ENCODE data around the gene IL20RA.
"Not testable (repeated sequence)": the region's sequence is repeated elsewhere in the genome, so short reads cannot be mapped to it uniquely, and the experiment has no call there.

The IL20RA gene

GRCh38 chr6:136980070-136980469, 64.7 kb downstream of the IL20RA start:
- Histone ChIP-seq H3K9ac (ENCODE audit: low read depth in 1 of 2, low read length in 2 of 2) (no peak overlapping the region), H3K36me3 (ENCODE audit: control insufficient read depth in 1 of 2, insufficient read depth in 2 of 2, low read length in 2 of 2) (no peaks in the 10 kb centered on the region), H3K27ac (ENCODE audit: low read depth, low read length) (no peak overlapping the region), H3K4me1 (ENCODE audit: control insufficient read depth in 1 of 2, insufficient read depth in 2 of 2, low read length in 2 of 2) (no peaks in the 10 kb centered on the region), H3K9me3 (ENCODE audit: control insufficient read depth in 1 of 2, low read length in 2 of 2) (no peaks in the 10 kb centered on the region), H3K27me3 (ENCODE audit: control insufficient read depth in 1 of 2, insufficient read depth in 2 of 2, low read length in 2 of 2) (no peaks in the 10 kb centered on the region), H3K4me3 (ENCODE audit: low read depth in 1 of 2, low read length in 2 of 2) (no peak overlapping the region)

- Histone ChIP-seq H3K4me3 (ENCODE audit: low read depth in 1 of 2, low read length in 2 of 2) (no peak overlapping the region), H3K27ac (ENCODE audit: low read depth, low read length) (no peak overlapping the region), H3K9me3 (ENCODE audit: control insufficient read depth in 1 of 2, low read length in 2 of 2) (no peaks in the 10 kb centered on the region), H3K9ac (ENCODE audit: low read depth in 1 of 2, low read length in 2 of 2) (no peak overlapping the region), H3K36me3 (ENCODE audit: control insufficient read depth in 1 of 2, insufficient read depth in 2 of 2, low read length in 2 of 2) (no peaks in the 10 kb centered on the region), H3K27me3 (ENCODE audit: control insufficient read depth in 1 of 2, insufficient read depth in 2 of 2, low read length in 2 of 2) (no peaks in the 10 kb centered on the region), H3K4me1 (ENCODE audit: control insufficient read depth in 1 of 2, insufficient read depth in 2 of 2, low read length in 2 of 2) (no peaks in the 10 kb centered on the region)
These were observed 65.6 kb downstream of the IL20RA start for GRCh38 chr6:136979206-136979605.

GRCh38 chr6:136977075-136977474, 67.7 kb downstream of the IL20RA start:
- Histone ChIP-seq H3K4me1 (ENCODE audit: control insufficient read depth in 1 of 2, insufficient read depth in 2 of 2, low read length in 2 of 2) (no peaks in the 10 kb centered on the region), H3K9me3 (ENCODE audit: control insufficient read depth in 1 of 2, low read length in 2 of 2) (no peaks in the 10 kb centered on the region), H3K27me3 (ENCODE audit: control insufficient read depth in 1 of 2, insufficient read depth in 2 of 2, low read length in 2 of 2) (no peaks in the 10 kb centered on the region), H3K4me3 (ENCODE audit: low read depth in 1 of 2, low read length in 2 of 2) (no peak overlapping the region), H3K36me3 (ENCODE audit: control insufficient read depth in 1 of 2, insufficient read depth in 2 of 2, low read length in 2 of 2) (no peaks in the 10 kb centered on the region), H3K9ac (ENCODE audit: low read depth in 1 of 2, low read length in 2 of 2) (no peak overlapping the region), H3K27ac (ENCODE audit: low read depth, low read length) (no peak overlapping the region)

- Histone ChIP-seq H3K4me3 (ENCODE audit: low read depth in 1 of 2, low read length in 2 of 2) (no peak overlapping the region), H3K27ac (ENCODE audit: low read depth, low read length) (no peak overlapping the region), H3K9me3 (ENCODE audit: control insufficient read depth in 1 of 2, low read length in 2 of 2) (no peaks in the 10 kb centered on the region), H3K27me3 (ENCODE audit: control insufficient read depth in 1 of 2, insufficient read depth in 2 of 2, low read length in 2 of 2) (no peaks in the 10 kb centered on the region), H3K36me3 (ENCODE audit: control insufficient read depth in 1 of 2, insufficient read depth in 2 of 2, low read length in 2 of 2) (no peaks in the 10 kb centered on the region), H3K4me1 (ENCODE audit: control insufficient read depth in 1 of 2, insufficient read depth in 2 of 2, low read length in 2 of 2) (no peaks in the 10 kb centered on the region), H3K9ac (ENCODE audit: low read depth in 1 of 2, low read length in 2 of 2) (no peak overlapping the region)
These were observed 69.6 kb downstream of the IL20RA start for GRCh38 chr6:136975089-136975715.

- H3K4me1 ChIP-seq (ENCODE audit: control insufficient read depth in 1 of 2, insufficient read depth in 2 of 2, low read length in 2 of 2); H3K9ac ChIP-seq (ENCODE audit: low read depth in 1 of 2, low read length in 2 of 2): not testable (repeated sequence)
These were observed 71.0 kb downstream of the IL20RA start for GRCh38 chr6:136973781-136974180.

GRCh38 chr6:136971609-136972008, 73.2 kb downstream of the IL20RA start:
- Histone ChIP-seq H3K27ac (ENCODE audit: low read depth, low read length) (no peak overlapping the region), H3K9me3 (ENCODE audit: control insufficient read depth in 1 of 2, low read length in 2 of 2) (no peaks in the 10 kb centered on the region), H3K4me1 (ENCODE audit: control insufficient read depth in 1 of 2, insufficient read depth in 2 of 2, low read length in 2 of 2) (peaks cover 0 to 8% of the 10 kb centered on the region in 2 donors), H3K36me3 (ENCODE audit: control insufficient read depth in 1 of 2, insufficient read depth in 2 of 2, low read length in 2 of 2) (no peaks in the 10 kb centered on the region), H3K27me3 (ENCODE audit: control insufficient read depth in 1 of 2, insufficient read depth in 2 of 2, low read length in 2 of 2) (no peaks in the 10 kb centered on the region), H3K9ac (ENCODE audit: low read depth in 1 of 2, low read length in 2 of 2) (no peak overlapping the region), H3K4me3 (ENCODE audit: low read depth in 1 of 2, low read length in 2 of 2) (no peak overlapping the region)

More at GRCh38 chr6:136973781-136974180, 71.0 kb downstream of the IL20RA start:
- not testable (repeated sequence) for H3K27me3 ChIP-seq (ENCODE audit: control insufficient read depth in 1 of 2, insufficient read depth in 2 of 2, low read length in 2 of 2); H3K27ac ChIP-seq (ENCODE audit: low read depth, low read length); H3K9me3 ChIP-seq (ENCODE audit: control insufficient read depth in 1 of 2, low read length in 2 of 2); H3K4me3 ChIP-seq (ENCODE audit: low read depth in 1 of 2, low read length in 2 of 2); H3K36me3 ChIP-seq (ENCODE audit: control insufficient read depth in 1 of 2, insufficient read depth in 2 of 2, low read length in 2 of 2)

GRCh38 chr6:136969930-136970329, 74.8 kb downstream of the IL20RA start:
- Histone ChIP-seq H3K9me3 (ENCODE audit: control insufficient read depth in 1 of 2, low read length in 2 of 2) (no peaks in the 10 kb centered on the region), H3K27ac (ENCODE audit: low read depth, low read length) (no peak overlapping the region), H3K4me1 (ENCODE audit: control insufficient read depth in 1 of 2, insufficient read depth in 2 of 2, low read length in 2 of 2) (peaks cover 0 to 8% of the 10 kb centered on the region in 2 donors), H3K9ac (ENCODE audit: low read depth in 1 of 2, low read length in 2 of 2) (no peak overlapping the region), H3K4me3 (ENCODE audit: low read depth in 1 of 2, low read length in 2 of 2) (no peak overlapping the region), H3K36me3 (ENCODE audit: control insufficient read depth in 1 of 2, insufficient read depth in 2 of 2, low read length in 2 of 2) (no peaks in the 10 kb centered on the region), H3K27me3 (ENCODE audit: control insufficient read depth in 1 of 2, insufficient read depth in 2 of 2, low read length in 2 of 2) (no peaks in the 10 kb centered on the region)

- H3K36me3 ChIP-seq (ENCODE audit: control insufficient read depth in 1 of 2, insufficient read depth in 2 of 2, low read length in 2 of 2): no peaks in the 10 kb centered on the region
- H3K9ac ChIP-seq (ENCODE audit: low read depth in 1 of 2, low read length in 2 of 2): no peak overlapping the region
- no peak overlapping the region for H3K4me3 ChIP-seq (ENCODE audit: low read depth in 1 of 2, low read length in 2 of 2)
- H3K27ac ChIP-seq (ENCODE audit: low read depth, low read length): no peak overlapping the region
- peaks cover 0 to 11% of the 10 kb centered on the region in 2 donors for H3K4me1 ChIP-seq (ENCODE audit: control insufficient read depth in 1 of 2, insufficient read depth in 2 of 2, low read length in 2 of 2)
- no peaks in the 10 kb centered on the region for H3K27me3 ChIP-seq (ENCODE audit: control insufficient read depth in 1 of 2, insufficient read depth in 2 of 2, low read length in 2 of 2)
- H3K9me3 ChIP-seq (ENCODE audit: control insufficient read depth in 1 of 2, low read length in 2 of 2): no peaks in the 10 kb centered on the region
These were observed 75.3 kb downstream of the IL20RA start for GRCh38 chr6:136969433-136969832.

GRCh38 chr6:136968837-136969236, 75.9 kb downstream of the IL20RA start:
- H3K9ac ChIP-seq (ENCODE audit: low read depth in 1 of 2, low read length in 2 of 2): no peak overlapping the region
- peaks cover 4 to 15% of the 10 kb centered on the region in 2 donors for H3K4me1 ChIP-seq (ENCODE audit: control insufficient read depth in 1 of 2, insufficient read depth in 2 of 2, low read length in 2 of 2)
- no peaks in the 10 kb centered on the region for H3K9me3 ChIP-seq (ENCODE audit: control insufficient read depth in 1 of 2, low read length in 2 of 2)
- no peaks in the 10 kb centered on the region for H3K36me3 ChIP-seq (ENCODE audit: control insufficient read depth in 1 of 2, insufficient read depth in 2 of 2, low read length in 2 of 2)
- H3K27me3 ChIP-seq (ENCODE audit: control insufficient read depth in 1 of 2, insufficient read depth in 2 of 2, low read length in 2 of 2): no peaks in the 10 kb centered on the region
- H3K4me3 ChIP-seq (ENCODE audit: low read depth in 1 of 2, low read length in 2 of 2): no peak overlapping the region
- H3K27ac ChIP-seq (ENCODE audit: low read depth, low read length): no peak overlapping the region

GRCh38 chr6:136967876-136968752, 76.7 kb downstream of the IL20RA start:
- Histone ChIP-seq H3K4me3 (ENCODE audit: low read depth in 1 of 2, low read length in 2 of 2) (no peak overlapping the region), H3K9ac (ENCODE audit: low read depth in 1 of 2, low read length in 2 of 2) (no peak overlapping the region), H3K27me3 (ENCODE audit: control insufficient read depth in 1 of 2, insufficient read depth in 2 of 2, low read length in 2 of 2) (no peaks in the 10 kb centered on the region), H3K9me3 (ENCODE audit: control insufficient read depth in 1 of 2, low read length in 2 of 2) (no peaks in the 10 kb centered on the region), H3K27ac (ENCODE audit: low read depth, low read length) (no peak overlapping the region), H3K4me1 (ENCODE audit: control insufficient read depth in 1 of 2, insufficient read depth in 2 of 2, low read length in 2 of 2) (peaks cover 10 to 23% of the 10 kb centered on the region in 2 donors), H3K36me3 (ENCODE audit: control insufficient read depth in 1 of 2, insufficient read depth in 2 of 2, low read length in 2 of 2) (no peaks in the 10 kb centered on the region)

Measured in duodenal mucosa (tissue), 2 donors.